H1 (cell line): ENCODE measurements around the gene FAM200B. TPM values are rescaled to one million over a fixed set of nuclear protein-coding genes. Genes with fewer than 3 reads are reported as not detected.

Experiments used
- CTCF ChIA-PET: fragments of 300-600 bp; sonication (Branson Sonifier 250); formaldehyde crosslinking; loops from one replicate; lab custom pipeline; 2021; ENCODE audit not compliant: partially characterized antibody; lab: Charles Lee
- POLR2A ChIA-PET: fragments of 300-600 bp; sonication (Branson Sonifier 250); formaldehyde crosslinking; loops from one replicate; lab custom pipeline; 2021; ENCODE audit warnings: inconsistent platforms; ENCODE audit not compliant: partially characterized antibody; lab: Charles Lee
- DNase-seq, 2 experiments: peaks; one replicate each; pipeline versions ENCODE4 v3.0.0 to v3.0.0-alpha.2; 2010 to 2022; ENCODE audit warnings: low spot score in 2 of 2, low read depth in 1 of 2, mixed read lengths in 1 of 2
- FAIRE-seq: peaks from 2 replicates; lab custom pipeline; 2011; peaks lifted over from hg19 to GRCh38; lab: Jason Lieb, UNC
- H2AFZ ChIP-seq: 2 replicates; pipeline ENCODE4 v1.8.1; 2012; ENCODE audit warnings: low read length, inconsistent platforms
- H2AK5ac ChIP-seq: 2 replicates; pipeline ENCODE4 v1.6.1; 2013; ENCODE audit warnings: low read depth, low read length
- H2BK120ac ChIP-seq: replicated peaks from 2 replicates; pipeline ENCODE3; 2013; ENCODE audit warnings: low read depth, low read length, inconsistent platforms
- H2BK12ac ChIP-seq: 2 replicates; pipeline ENCODE4 v1.6.1; 2013; ENCODE audit warnings: low read depth, low read length
- H2BK15ac ChIP-seq: 2 replicates; pipeline ENCODE4 v1.6.1; 2013; ENCODE audit warnings: low read length
- H2BK20ac ChIP-seq: 2 replicates; pipeline ENCODE4 v1.6.1; 2013; ENCODE audit warnings: low read length
- H2BK5ac ChIP-seq: 2 replicates; pipeline ENCODE4 v1.6.1; 2013; ENCODE audit warnings: low read depth, low read length
- H3K14ac ChIP-seq: 2 replicates; pipeline ENCODE4 v1.6.1; 2013; ENCODE audit warnings: inconsistent platforms; ENCODE audit not compliant: insufficient read length
- H3K18ac ChIP-seq: 2 replicates; pipeline ENCODE4 v1.6.1; 2013; ENCODE audit warnings: low read length; ENCODE audit errors: extremely low read depth
- H3K23ac ChIP-seq: 2 replicates; pipeline ENCODE4 v1.6.1; 2013; ENCODE audit warnings: inconsistent platforms; ENCODE audit not compliant: insufficient read length
- H3K23me2 ChIP-seq: 2 replicates; pipeline ENCODE4 v1.6.1; 2013; ENCODE audit warnings: low read depth, low read length
- H3K27ac ChIP-seq: 2 replicates; pipeline ENCODE4 v1.6.1; 2011; ENCODE audit warnings: low read depth, low read length, inconsistent platforms
- H3K27me3 ChIP-seq, 4 experiments: replicated peaks in 1 of 4; 1 replicate in 1 of 4; 2 replicates in 3 of 4; pipeline versions ENCODE4 v1.6.1 to v1.8.1; 2011 to 2013; ENCODE audit warnings: low read length in 3 of 4, mild to moderate bottlenecking in 3 of 4, inconsistent platforms in 2 of 4, mixed read lengths in 2 of 4, moderate library complexity in 1 of 4; ENCODE audit not compliant: control insufficient read depth in 3 of 4, insufficient read depth in 3 of 4; ENCODE audit errors: extremely low read depth in 1 of 4
- H3K36me3 ChIP-seq, 4 experiments: 2 replicates each; pipeline versions ENCODE4 v1.6.1 to v1.8.1; 2011 to 2013; ENCODE audit warnings: mild to moderate bottlenecking in 4 of 4, low read length in 3 of 4, moderate library complexity in 2 of 4, control low read depth in 1 of 4, inconsistent platforms in 1 of 4; ENCODE audit not compliant: insufficient read depth in 4 of 4, control insufficient read depth in 2 of 4
- H3K4ac ChIP-seq: replicated peaks from 2 replicates; pipeline ENCODE3; 2013; ENCODE audit warnings: low read length, low read depth, mixed read lengths, inconsistent platforms; ENCODE audit not compliant: insufficient read length
- H3K4me1 ChIP-seq, 4 experiments: replicated peaks in 1 of 4; 1 replicate in 1 of 4; 2 replicates in 3 of 4; pipeline versions ENCODE4 v1.6.1 to v1.8.1; 2011 to 2013; ENCODE audit warnings: low read length in 3 of 4, inconsistent platforms in 2 of 4, mixed read lengths in 1 of 4; ENCODE audit not compliant: insufficient read depth in 4 of 4, control insufficient read depth in 3 of 4
- H3K4me2 ChIP-seq, 2 experiments: 2 replicates each; pipeline versions ENCODE4 v1.6.1 to v1.8.1; 2011 to 2013; ENCODE audit warnings: low read depth in 2 of 2, low read length in 2 of 2, control low read depth in 1 of 2, inconsistent platforms in 1 of 2, mild to moderate bottlenecking in 1 of 2; ENCODE audit not compliant: insufficient read depth in 1 of 2
- H3K4me3 ChIP-seq, 4 experiments: fragments of 200-600, 300-600 bp in 1 of 4; sonication (generic), shearing (Covaris generic), sonication (Bioruptor Twin) in 1 of 4; 2 replicates each; pipeline versions ENCODE4 v1.5.1 to v1.8.1; 2011 to 2016; ENCODE audit warnings: low read length in 4 of 4, low read depth in 3 of 4, control low read depth in 2 of 4, inconsistent platforms in 2 of 4, mild to moderate bottlenecking in 2 of 4, mixed read lengths in 1 of 4, moderate library complexity in 1 of 4; ENCODE audit not compliant: insufficient read depth in 2 of 4; ENCODE audit errors: extremely low read depth in 1 of 4
- H3K56ac ChIP-seq: replicated peaks from 2 replicates; pipeline ENCODE3; 2013; ENCODE audit warnings: low read depth, mild to moderate bottlenecking, mixed read lengths, low read length, inconsistent platforms; ENCODE audit not compliant: insufficient read length
- H3K79me1 ChIP-seq: 2 replicates; pipeline ENCODE4 v1.6.1; 2013; ENCODE audit warnings: low read depth, low read length, control low read depth
- H3K79me2 ChIP-seq, 2 experiments: 2 replicates each; pipeline versions ENCODE4 v1.6.1 to v1.8.1; 2012 to 2013; ENCODE audit warnings: low read length in 2 of 2, mild to moderate bottlenecking in 2 of 2, inconsistent platforms in 1 of 2; ENCODE audit not compliant: insufficient read depth in 2 of 2, control insufficient read depth in 1 of 2
- H3K9ac ChIP-seq, 4 experiments: replicated peaks in 1 of 4; 1 replicate in 1 of 4; 2 replicates in 3 of 4; pipeline versions ENCODE4 v1.6.1 to v1.8.1; 2011 to 2013; ENCODE audit warnings: low read depth in 3 of 4, low read length in 3 of 4, control low read depth in 2 of 4, mild to moderate bottlenecking in 2 of 4, moderate library complexity in 2 of 4, inconsistent platforms in 1 of 4; ENCODE audit errors: extremely low read depth in 1 of 4
- H3K9me3 ChIP-seq, 2 experiments: 2 replicates each; pipeline versions ENCODE4 v1.6.1 to v1.8.1; 2012 to 2013; ENCODE audit warnings: mild to moderate bottlenecking in 2 of 2, moderate library complexity in 2 of 2, control low read depth in 1 of 2, inconsistent platforms in 1 of 2, low read depth in 1 of 2, low read length in 1 of 2, mixed read lengths in 1 of 2; ENCODE audit not compliant: insufficient read depth in 2 of 2
- H4K20me1 ChIP-seq, 2 experiments: replicated peaks in 1 of 2; 2 replicates each; pipeline versions ENCODE3 to v1.8.1; 2011 to 2013; ENCODE audit warnings: inconsistent platforms in 2 of 2, low read length in 2 of 2, mild to moderate bottlenecking in 1 of 2; ENCODE audit not compliant: insufficient read depth in 2 of 2, control insufficient read depth in 1 of 2
- H4K5ac ChIP-seq: 2 replicates; pipeline ENCODE4 v1.6.1; 2013; ENCODE audit warnings: low read length, low read depth, mixed read lengths, inconsistent platforms; ENCODE audit not compliant: insufficient read length
- H4K8ac ChIP-seq: 2 replicates; pipeline ENCODE4 v1.8.0; 2013; ENCODE audit warnings: mild to moderate bottlenecking, moderate library complexity, low read length, inconsistent platforms; ENCODE audit not compliant: insufficient read depth; ENCODE audit errors: extremely low read depth
- H4K91ac ChIP-seq: replicated peaks from 2 replicates; pipeline ENCODE3; 2013; ENCODE audit warnings: low read length, mixed read lengths, inconsistent platforms; ENCODE audit not compliant: insufficient read length
- CBX8 ChIP-seq: fragments of 300-800, 300-1000 bp; sonication (generic); IDR thresholded peaks from 2 replicates; pipeline ENCODE4 v1.7.1; 2016; ENCODE audit warnings: low read depth, low read length, borderline replicate concordance
- KDM4A ChIP-seq: IDR thresholded peaks from one replicate; pipeline ENCODE4 v1.7.1; 2012; ENCODE audit warnings: low read depth, mild to moderate bottlenecking, moderate library complexity, low read length, inconsistent platforms; ENCODE audit not compliant: severe bottlenecking
- WGBS, 2 experiments: shearing (Covaris generic) in 1 of 2; methylation state at CpG; one replicate each; pipeline versions ENCODE4 v1.1.6 to v1.1.7; 2013 to 2015; ENCODE audit warnings: low lambda C conversion rate in 2 of 2, mixed read lengths in 2 of 2, inconsistent platforms in 1 of 2, low coverage in 1 of 2, missing lambda C conversion rate in 1 of 2; ENCODE audit not compliant: insufficient replicate concordance in 2 of 2, insufficient coverage in 1 of 2, insufficient read length in 1 of 2; ENCODE audit errors: extremely low coverage in 1 of 2, missing lambda C conversion rate in 1 of 2; 5-methylcytosine and 5-hydroxymethylcytosine counted together
- polyA plus RNA-seq, 7 experiments: library from polyadenylated mRNA; depleted of rRNA in 3 of 7; stranded (reverse) in 5 of 7; unstranded in 2 of 7; fragments of >200 nt in 5 of 7; fragments of 200-250 nt in 2 of 7; gene quantifications; 1 replicate in 5 of 7; 2 replicates in 1 of 7; 4 replicates in 1 of 7; pipeline versions ENCODE4 v1.2.1 to v1.2.3, GENCODE V29; 2011 to 2013; ENCODE audit warnings: missing spikeins in 2 of 7, mixed read lengths in 2 of 7
- total RNA-seq: library from RNA; stranded (reverse); fragmentation: NEBNext Ultra II Directional; extraction: Animal tissue kit (Norgen Biotek cat#: 25700); gene quantifications from 2 replicates; pipeline ENCODE4 v1.2.1, GENCODE V29; 2021
- TF ChIP-seq, protein P1 (sequence below): IDR thresholded peaks from 2 replicates; pipeline ENCODE4 v1.6.1; 2011; ENCODE audit warnings: low read length, improper control_type of control experiment

FAM200B gene
- total and polyA plus RNA-seq, 2 of the 8 experiments (the other 6 are each of a cell fraction or from before 2014, with no cell fraction given) = 10.7 to 23.7 TPM

DNA sequence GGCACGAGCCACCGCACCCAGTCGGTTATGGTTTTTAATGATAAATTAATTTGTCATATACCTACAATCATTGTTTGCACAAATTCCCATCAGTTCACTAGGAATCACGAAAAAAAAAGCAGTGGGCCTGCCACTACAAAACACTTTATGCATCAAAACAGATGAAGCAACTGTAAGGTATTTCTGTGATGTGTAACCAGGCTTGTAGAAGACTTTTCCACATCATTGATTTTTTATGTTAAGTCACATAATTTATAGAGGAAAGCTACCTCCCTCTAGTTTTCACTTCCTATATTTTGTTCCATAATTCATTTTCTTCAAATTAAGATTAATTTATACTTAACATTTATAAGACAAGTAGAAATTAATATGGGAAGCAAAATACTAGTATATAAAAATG is 6.7 kb upstream of the FAM200B start:
- H3K79me1 ChIP-seq = no peaks in the 10 kb centered on the region
- no peak overlapping the region for H3K14ac ChIP-seq
- ChIA-PET CTCF (interaction anchor here (0.6 to 2.7 kb wide), 7 partner anchors 8 to 217 kb away, joined by 3 to 8 read pairs (median 3); no protein-coding TSS in a partner anchor), POLR2A (interaction anchor here (0.7 to 4.8 kb wide), 5 partner anchors 10 to 443 kb away, joined by 3 to 26 read pairs (median 3); partner anchors contain the start of gene FBXL5)
- H3K36me3 ChIP-seq = peaks cover 0 to 7% (median 0%) of the 10 kb centered on the region in 4 experiments; a peak in 1 of 8 replicates
- H3K27ac ChIP-seq = no peak overlapping the region
- H3K56ac ChIP-seq = no peak overlapping the region
- peaks cover 0 to 6% (median 2%) of the 10 kb centered on the region in 4 experiments; a peak in 2 of 7 replicates for H3K4me1 ChIP-seq
- H3K23ac ChIP-seq = no peak overlapping the region
- H3K79me2 ChIP-seq = peaks cover 3 to 77% of the 10 kb centered on the region in 2 experiments; a peak in 3 of 4 replicates
- no peak overlapping the region for H4K5ac ChIP-seq
- H3K9me3 ChIP-seq = no peaks in the 10 kb centered on the region
- 86% methylated on average over 4 of the region's 4 CpGs; no CpG with 5 or more reads in 1 of the 2 experiments for WGBS, 2 experiments
- H2BK12ac ChIP-seq = no peak overlapping the region
- no peak overlapping the region for H3K4me3 ChIP-seq
- no peaks in the 10 kb centered on the region for H3K23me2 ChIP-seq
- no peak overlapping the region for H2BK20ac ChIP-seq
- no peak overlapping the region for H4K91ac ChIP-seq
- no peak overlapping the region for H3K18ac ChIP-seq
- H2BK5ac ChIP-seq = no peak overlapping the region
- DNase-seq (no peak), FAIRE-seq (no peak)
- H4K8ac ChIP-seq = no peak overlapping the region
- H2BK120ac ChIP-seq = no peak overlapping the region
- H3K27me3 ChIP-seq = no peaks in the 10 kb centered on the region
- no peak overlapping the region for H2AFZ ChIP-seq
- no peak overlapping the region for H3K9ac ChIP-seq
- no peak overlapping the region for H2AK5ac ChIP-seq
- peaks cover 0 to 6% of the 10 kb centered on the region in 2 experiments for H4K20me1 ChIP-seq
- H3K4ac ChIP-seq = no peak overlapping the region
- no peak overlapping the region for H2BK15ac ChIP-seq
- no peak overlapping the region for H3K4me2 ChIP-seq
- TF ChIP-seq KDM4A = no peak
- TF ChIP-seq, protein P1, sequence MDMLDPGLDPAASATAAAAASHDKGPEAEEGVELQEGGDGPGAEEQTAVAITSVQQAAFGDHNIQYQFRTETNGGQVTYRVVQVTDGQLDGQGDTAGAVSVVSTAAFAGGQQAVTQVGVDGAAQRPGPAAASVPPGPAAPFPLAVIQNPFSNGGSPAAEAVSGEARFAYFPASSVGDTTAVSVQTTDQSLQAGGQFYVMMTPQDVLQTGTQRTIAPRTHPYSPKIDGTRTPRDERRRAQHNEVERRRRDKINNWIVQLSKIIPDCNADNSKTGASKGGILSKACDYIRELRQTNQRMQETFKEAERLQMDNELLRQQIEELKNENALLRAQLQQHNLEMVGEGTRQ = no peak
- no peak for TF ChIP-seq CBX8
